ENCODE measurements around the gene SPHKAP. TPM values are rescaled to one million over a fixed set of nuclear protein-coding genes. Genes with fewer than 3 reads are reported as not detected.

Gene SPHKAP
- polyA plus RNA-seq, 1 of the 3 experiments (the other 2 are of a cell fraction): not detected

GRCh38 chr2:228144961-228145360 is 36.5 kb downstream of the SPHKAP start (continued):
- TF ChIP-seq RFX5 (IDR thresholded peaks at IDR 0.05; ENCODE audit: low read length) (no peak), TAF1 (IDR thresholded peaks at IDR 0.05; ENCODE audit: borderline replicate concordance, low read depth, low read length) (no peak), GABPA (IDR thresholded peaks at IDR 0.05; ENCODE audit: low read depth) (no peak), MXI1 (IDR thresholded peaks at IDR 0.05; ENCODE audit: low read depth, low read length) (no peak), TCF12 (IDR thresholded peaks at IDR 0.05) (no peak)

- no peak overlapping the region for H3K4me3 ChIP-seq (ENCODE audit: low read depth in 2 of 2, low read length in 1 of 2)
- no peak for DNase-seq
- H3K4me1 ChIP-seq (ENCODE audit: control insufficient read depth in 1 of 2, insufficient read depth in 2 of 2, low read depth in 1 of 2, low read length in 1 of 2): no peaks in the 10 kb centered on the region
- no peaks in the 10 kb centered on the region for H4K20me1 ChIP-seq (ENCODE audit: insufficient read depth)
- no peak overlapping the region for H3K4me2 ChIP-seq
- H3K9ac ChIP-seq: no peak overlapping the region
- POLR2A ChIA-PET: no interaction called here
- TF ChIP-seq GABPA (IDR thresholded peaks at IDR 0.05; ENCODE audit: low read depth) (no peak), MEF2A (IDR thresholded peaks at IDR 0.05; ENCODE audit: borderline replicate concordance, low read depth) (no peak), ELF1 (IDR thresholded peaks at IDR 0.05) (no peak), FOXM1 (IDR thresholded peaks at IDR 0.05; ENCODE audit: low read depth) (no peak), RXRA (IDR thresholded peaks at IDR 0.05; ENCODE audit: borderline replicate concordance, low read depth) (no peak), PBX3 (IDR thresholded peaks at IDR 0.05) (no peak), FOSL2 (IDR thresholded peaks at IDR 0.05; ENCODE audit: borderline replicate concordance, low read depth) (no peak), TAF1 (IDR thresholded peaks at IDR 0.05; ENCODE audit: borderline replicate concordance, low read depth, low read length) (no peak)
- no peaks in the 10 kb centered on the region for H3K9me3 ChIP-seq
- H3K36me3 ChIP-seq (replicated peaks in 1 of 2; ENCODE audit: control insufficient read depth in 1 of 2, insufficient read depth in 2 of 2, low read length in 1 of 2): no peaks in the 10 kb centered on the region
- H3K27me3 ChIP-seq (ENCODE audit: insufficient read depth): no peaks in the 10 kb centered on the region
- no peaks in the 10 kb centered on the region for H3K9me2 ChIP-seq
- CTCF ChIA-PET: no interaction called here
- 1% methylated on average over 3 of the region's 3 CpGs for WGBS (ENCODE audit: low lambda C conversion rate)
- no peak overlapping the region for H3K27ac ChIP-seq (ENCODE audit: low read depth in 2 of 2, low read length in 1 of 2)
- H2AFZ ChIP-seq (ENCODE audit: low read depth): no peak overlapping the region
- no peaks in the 10 kb centered on the region for H3K79me2 ChIP-seq (ENCODE audit: insufficient read depth)
- H3F3A ChIP-seq (replicated peaks; ENCODE audit: insufficient read depth): no peaks in the 10 kb centered on the region
Measured at GRCh38 chr2:228140934-228141528, 40.5 kb downstream of the SPHKAP start.

GRCh38 chr2:228136027-228136426 is 45.5 kb downstream of the SPHKAP start:
- Histone ChIP-seq H3K4me3 (ENCODE audit: low read depth in 2 of 2, low read length in 1 of 2) (no peak overlapping the region), H3K4me1 (ENCODE audit: control insufficient read depth in 1 of 2, insufficient read depth in 2 of 2, low read depth in 1 of 2, low read length in 1 of 2) (no peaks in the 10 kb centered on the region), H3K4me2 (no peak overlapping the region), H3K27me3 (ENCODE audit: insufficient read depth) (no peaks in the 10 kb centered on the region), H3F3A (replicated peaks; ENCODE audit: insufficient read depth) (no peaks in the 10 kb centered on the region), H4K20me1 (ENCODE audit: insufficient read depth) (no peaks in the 10 kb centered on the region), H3K9me3 (no peaks in the 10 kb centered on the region), H3K9me2 (no peaks in the 10 kb centered on the region), H2AFZ (ENCODE audit: low read depth) (no peak overlapping the region), H3K9ac (no peak overlapping the region), H3K79me2 (ENCODE audit: insufficient read depth) (no peaks in the 10 kb centered on the region), H3K36me3 (replicated peaks in 1 of 2; ENCODE audit: control insufficient read depth in 1 of 2, insufficient read depth in 2 of 2, low read length in 1 of 2) (no peaks in the 10 kb centered on the region), H3K27ac (ENCODE audit: low read depth in 2 of 2, low read length in 1 of 2) (no peak overlapping the region)
- POLR2A ChIA-PET: no interaction called here
- CTCF ChIA-PET: no interaction called here
- DNase-seq: no peak
- 0% methylated on average over 3 of the region's 3 CpGs for WGBS (ENCODE audit: low lambda C conversion rate)
- TF ChIP-seq TCF12 (IDR thresholded peaks at IDR 0.05) (no peak), TEAD4 (IDR thresholded peaks at IDR 0.05; ENCODE audit: borderline replicate concordance, insufficient read depth) (no peak), JUND (IDR thresholded peaks at IDR 0.05) (no peak), TAF1 (IDR thresholded peaks at IDR 0.05; ENCODE audit: borderline replicate concordance, low read depth, low read length) (no peak), NFIC (IDR thresholded peaks at IDR 0.05; ENCODE audit: borderline replicate concordance) (no peak), PBX3 (IDR thresholded peaks at IDR 0.05) (no peak), YY1 (IDR thresholded peaks at IDR 0.05; ENCODE audit: low read depth) (no peak), IRF3 (IDR thresholded peaks at IDR 0.05; ENCODE audit: low read depth, low read length) (no peak), GABPA (IDR thresholded peaks at IDR 0.05; ENCODE audit: low read depth) (no peak), EZH2phosphoT487 (IDR thresholded peaks at IDR 0.05; ENCODE audit: borderline replicate concordance, low read depth) (no peak), MEF2A (IDR thresholded peaks at IDR 0.05; ENCODE audit: borderline replicate concordance, low read depth) (no peak), MXI1 (IDR thresholded peaks at IDR 0.05; ENCODE audit: low read depth, low read length) (no peak), USF1 (IDR thresholded peaks at IDR 0.05; ENCODE audit: borderline replicate concordance, low read depth) (no peak)
